ENCODE data around the gene C12orf43.
A peak's percentile ranks its signal among the peaks of the same experiment; 100 is the strongest.

The C12orf43 gene

DNA sequence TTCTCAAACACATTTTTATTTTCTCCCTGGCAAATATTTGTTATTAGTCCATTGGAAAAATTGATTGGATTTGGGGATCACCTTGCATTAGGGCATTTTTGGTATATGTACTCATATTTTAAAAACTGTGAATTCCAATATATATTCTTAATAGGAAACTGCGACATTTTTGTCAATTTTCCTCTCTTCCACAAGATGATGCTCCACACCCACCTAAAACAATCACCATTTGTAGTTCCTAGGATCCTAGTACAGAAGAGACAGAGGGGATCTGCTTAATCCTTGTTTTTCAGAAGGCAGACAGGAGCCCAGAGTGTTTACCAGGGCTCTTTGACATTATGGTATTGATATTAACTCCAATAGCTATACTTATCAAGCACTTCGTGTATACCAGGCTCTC lies 45.5 kb upstream of the C12orf43 start:
- no peaks in the 10 kb centered on the region for H3K36me3 ChIP-seq (ENCODE audit: low read depth)
- no peak for DNase-seq (ENCODE audit: low spot score)
- no peak for ATAC-seq (ENCODE audit: low read depth)
- H3K4me3 ChIP-seq (ENCODE audit: severe bottlenecking) = no peak overlapping the region
- TF ChIP-seq, protein P1, sequence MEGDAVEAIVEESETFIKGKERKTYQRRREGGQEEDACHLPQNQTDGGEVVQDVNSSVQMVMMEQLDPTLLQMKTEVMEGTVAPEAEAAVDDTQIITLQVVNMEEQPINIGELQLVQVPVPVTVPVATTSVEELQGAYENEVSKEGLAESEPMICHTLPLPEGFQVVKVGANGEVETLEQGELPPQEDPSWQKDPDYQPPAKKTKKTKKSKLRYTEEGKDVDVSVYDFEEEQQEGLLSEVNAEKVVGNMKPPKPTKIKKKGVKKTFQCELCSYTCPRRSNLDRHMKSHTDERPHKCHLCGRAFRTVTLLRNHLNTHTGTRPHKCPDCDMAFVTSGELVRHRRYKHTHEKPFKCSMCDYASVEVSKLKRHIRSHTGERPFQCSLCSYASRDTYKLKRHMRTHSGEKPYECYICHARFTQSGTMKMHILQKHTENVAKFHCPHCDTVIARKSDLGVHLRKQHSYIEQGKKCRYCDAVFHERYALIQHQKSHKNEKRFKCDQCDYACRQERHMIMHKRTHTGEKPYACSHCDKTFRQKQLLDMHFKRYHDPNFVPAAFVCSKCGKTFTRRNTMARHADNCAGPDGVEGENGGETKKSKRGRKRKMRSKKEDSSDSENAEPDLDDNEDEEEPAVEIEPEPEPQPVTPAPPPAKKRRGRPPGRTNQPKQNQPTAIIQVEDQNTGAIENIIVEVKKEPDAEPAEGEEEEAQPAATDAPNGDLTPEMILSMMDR (IDR thresholded peaks at IDR 0.05; ENCODE audit: poor library complexity, severe bottlenecking) = peak; percentile 46
- H3K27ac ChIP-seq (ENCODE audit: poor library complexity, severe bottlenecking) = no peak overlapping the region
- H3K4me1 ChIP-seq (ENCODE audit: insufficient read depth, poor library complexity, severe bottlenecking) = no peaks in the 10 kb centered on the region
- no peaks in the 10 kb centered on the region for H3K9me3 ChIP-seq (ENCODE audit: severe bottlenecking)
- no peaks in the 10 kb centered on the region for H3K27me3 ChIP-seq (ENCODE audit: insufficient read depth, poor library complexity, severe bottlenecking)

DNA sequence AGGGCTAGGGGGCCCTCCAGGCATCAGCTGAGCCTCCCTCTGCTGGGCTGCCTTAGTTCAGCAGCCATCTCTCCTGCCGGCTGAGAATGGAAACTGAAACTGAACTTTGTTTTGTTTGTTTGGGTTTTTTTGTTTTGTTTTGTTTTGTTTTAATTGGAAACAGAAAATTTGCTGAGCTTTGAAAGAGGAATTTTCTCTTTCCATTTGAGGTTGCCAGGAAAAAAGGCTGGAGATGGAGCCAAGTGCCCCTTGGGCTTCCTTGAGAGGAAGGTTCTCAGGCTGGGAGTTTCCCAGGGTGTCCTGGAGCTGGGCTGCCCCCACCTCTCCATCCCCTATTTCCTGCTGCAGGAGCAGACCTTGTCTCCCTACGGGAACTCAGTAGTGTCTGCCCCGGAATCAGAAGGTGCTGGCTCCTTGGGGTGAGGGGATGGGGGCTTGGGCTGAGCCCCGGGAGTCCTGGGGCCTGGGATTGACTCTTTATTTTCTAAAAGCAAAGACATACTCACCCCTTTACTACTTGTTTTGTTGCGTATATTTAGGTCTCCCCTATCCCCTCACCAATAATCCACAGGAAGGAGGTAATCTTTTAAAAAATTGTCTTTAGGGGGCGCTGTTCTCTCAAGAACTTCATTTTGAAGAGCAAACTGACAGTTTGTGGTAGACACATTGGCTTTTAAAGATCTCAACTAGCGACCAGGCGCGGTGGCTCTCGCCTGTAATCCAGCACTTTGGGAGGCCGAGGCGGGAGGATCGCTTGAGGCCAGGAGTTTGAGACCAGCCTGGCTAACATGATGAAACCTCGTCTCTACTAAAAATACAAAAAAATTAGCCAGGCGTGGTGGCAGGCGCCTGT lies 44.1 kb upstream of the C12orf43 start:
- Histone ChIP-seq H3K27ac (ENCODE audit: poor library complexity, severe bottlenecking) (no peak overlapping the region), H3K9me3 (ENCODE audit: severe bottlenecking) (no peaks in the 10 kb centered on the region), H3K36me3 (ENCODE audit: low read depth) (no peaks in the 10 kb centered on the region), H3K4me1 (ENCODE audit: insufficient read depth, poor library complexity, severe bottlenecking) (no peaks in the 10 kb centered on the region), H3K27me3 (ENCODE audit: insufficient read depth, poor library complexity, severe bottlenecking) (no peaks in the 10 kb centered on the region), H3K4me3 (ENCODE audit: severe bottlenecking) (no peak overlapping the region)
- no peak for DNase-seq (ENCODE audit: low spot score)
- peak; percentile 61 for ATAC-seq (ENCODE audit: low read depth)
- TF ChIP-seq, protein P1 (IDR thresholded peaks at IDR 0.05; ENCODE audit: poor library complexity, severe bottlenecking) = peak; percentile 39

DNA sequence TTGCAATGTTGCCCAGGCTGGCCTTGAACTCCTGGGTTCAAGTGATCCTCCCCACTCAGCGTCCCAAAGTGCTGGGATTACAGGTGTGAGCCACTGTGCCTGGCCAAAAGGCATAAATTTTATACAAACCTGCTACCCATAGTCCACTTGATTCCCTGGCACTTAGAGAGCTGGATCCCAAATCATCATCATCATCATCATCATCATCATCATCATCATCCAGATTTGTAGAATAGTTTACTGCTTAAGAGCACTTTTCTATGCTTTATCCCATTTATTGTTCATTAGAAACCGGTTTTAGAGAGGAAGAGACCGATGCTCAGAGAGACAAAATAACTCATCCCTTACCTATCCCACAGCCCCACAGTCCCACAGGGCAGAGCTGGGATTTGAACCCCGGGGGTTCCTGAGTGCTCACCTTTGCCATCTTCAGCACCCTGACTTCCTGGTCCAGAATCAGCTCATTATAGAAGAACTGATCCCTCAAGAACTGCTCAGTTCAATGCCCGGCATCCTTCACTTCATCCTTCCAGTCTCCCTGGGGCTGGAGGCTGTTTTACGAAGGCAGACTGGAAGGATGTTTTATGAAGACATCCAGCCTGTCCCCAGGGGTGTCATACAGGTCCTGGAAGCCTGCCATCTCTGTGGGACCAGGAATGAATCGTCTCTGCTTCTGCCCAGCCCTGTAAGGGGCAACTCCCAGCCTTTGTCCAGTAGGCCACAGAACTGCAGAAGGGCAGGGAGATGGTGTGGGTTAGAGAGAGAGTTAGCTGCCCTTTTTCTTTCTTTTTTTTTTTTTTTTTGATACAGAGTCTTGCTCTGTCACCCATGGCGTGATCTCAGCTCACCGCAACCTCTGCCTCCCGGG lies 43.0 kb upstream of the C12orf43 start:
- no peak overlapping the region for H3K27ac ChIP-seq (ENCODE audit: poor library complexity, severe bottlenecking)
- ATAC-seq (ENCODE audit: low read depth) = no peak

DNA sequence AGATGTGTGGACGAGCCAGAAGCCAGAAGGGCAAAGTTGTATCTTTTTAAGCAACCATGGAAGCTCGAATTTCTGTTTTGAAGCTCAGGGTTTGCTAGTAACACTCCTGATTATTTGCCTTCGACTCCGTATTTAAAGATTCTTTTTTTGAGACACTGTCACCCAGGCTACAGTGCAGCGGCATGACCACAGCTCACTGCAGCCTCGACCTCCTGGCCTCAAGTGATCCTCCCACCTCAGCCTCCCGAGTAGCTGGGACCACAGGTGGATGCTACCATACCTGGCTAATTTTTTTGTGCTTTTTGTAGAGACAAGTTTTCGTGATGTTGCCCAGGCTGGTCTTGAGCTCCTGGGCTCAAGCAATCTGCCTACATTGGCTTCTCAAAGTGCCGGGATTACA lies 41.5 kb upstream of the C12orf43 start:
- no peak overlapping the region for H3K27ac ChIP-seq (ENCODE audit: poor library complexity, severe bottlenecking)
- H3K4me3 ChIP-seq (ENCODE audit: severe bottlenecking) = no peak overlapping the region
- ATAC-seq (ENCODE audit: low read depth) (no peak), DNase-seq (ENCODE audit: low spot score) (no peak)
- no peaks in the 10 kb centered on the region for H3K4me1 ChIP-seq (ENCODE audit: insufficient read depth, poor library complexity, severe bottlenecking)
- TF ChIP-seq, protein P1 (IDR thresholded peaks at IDR 0.05; ENCODE audit: poor library complexity, severe bottlenecking) = no peak
- no peaks in the 10 kb centered on the region for H3K36me3 ChIP-seq (ENCODE audit: low read depth)
- no peaks in the 10 kb centered on the region for H3K9me3 ChIP-seq (ENCODE audit: severe bottlenecking)
- H3K27me3 ChIP-seq (ENCODE audit: insufficient read depth, poor library complexity, severe bottlenecking) = no peaks in the 10 kb centered on the region

More for the DNA sequence above, 43.0 kb upstream of the C12orf43 start:
- Histone ChIP-seq H3K27me3 (ENCODE audit: insufficient read depth, poor library complexity, severe bottlenecking) (no peaks in the 10 kb centered on the region), H3K4me1 (ENCODE audit: insufficient read depth, poor library complexity, severe bottlenecking) (no peaks in the 10 kb centered on the region), H3K4me3 (ENCODE audit: severe bottlenecking) (no peak overlapping the region), H3K36me3 (ENCODE audit: low read depth) (no peaks in the 10 kb centered on the region), H3K9me3 (ENCODE audit: severe bottlenecking) (no peaks in the 10 kb centered on the region)
- TF ChIP-seq, protein P1 (IDR thresholded peaks at IDR 0.05; ENCODE audit: poor library complexity, severe bottlenecking) = no peak
- no peak for DNase-seq (ENCODE audit: low spot score)
